OCI-LY1 (cell line): ENCODE measurements around the gene BBS2.
"Not testable (repeated sequence)": the region's sequence is repeated elsewhere in the genome, so short reads cannot be mapped to it uniquely, and the experiment has no call there.

ENCODE experiments used
- H2AFZ ChIP-seq: fragments of 200-600 bp; sonication (generic), shearing (Covaris generic); 2 replicates; pipeline ENCODE4 v1.6.0; 2014; ENCODE audit warnings: antibody characterized with exemption, mild to moderate bottlenecking, low read length
- H3F3A ChIP-seq: fragments of 200-600 bp; sonication (generic), shearing (Covaris generic); 2 replicates; pipeline ENCODE4 v1.6.0; 2014; ENCODE audit warnings: mild to moderate bottlenecking, antibody characterized with exemption, low read length, moderate library complexity; ENCODE audit not compliant: insufficient read depth
- H3K27ac ChIP-seq: fragments of 200-600 bp; sonication (generic); 2 replicates; pipeline ENCODE4 v1.5.1; 2014; ENCODE audit warnings: low read length, mixed run types, mild to moderate bottlenecking, low read depth; ENCODE audit not compliant: poor library complexity, severe bottlenecking
- H3K27me3 ChIP-seq: fragments of 200-600 bp; sonication (generic); 2 replicates; pipeline ENCODE4 v1.6.0; 2014; ENCODE audit warnings: antibody characterized with exemption, mild to moderate bottlenecking, low read length, moderate library complexity; ENCODE audit not compliant: insufficient read depth
- H3K36me3 ChIP-seq: fragments of 200-600 bp; sonication (generic); 2 replicates; pipeline ENCODE4 v1.6.1; 2014; ENCODE audit warnings: mild to moderate bottlenecking, antibody characterized with exemption, low read length, moderate library complexity, mixed read lengths; ENCODE audit not compliant: insufficient read depth
- H3K4me1 ChIP-seq: fragments of 200-600 bp; sonication (generic); 2 replicates; pipeline ENCODE4 v1.5.1; 2014; ENCODE audit warnings: mild to moderate bottlenecking, low read length, moderate library complexity; ENCODE audit not compliant: insufficient read depth, severe bottlenecking
- H3K4me2 ChIP-seq: fragments of 200-600 bp; sonication (generic), shearing (Covaris generic); 2 replicates; pipeline ENCODE4 v1.6.1; 2014; ENCODE audit warnings: low read length
- H3K4me3 ChIP-seq: fragments of 200-600 bp; sonication (generic); 2 replicates; pipeline ENCODE4 v1.5.1; 2014; ENCODE audit warnings: low read length, low read depth, mild to moderate bottlenecking, mixed read lengths; ENCODE audit not compliant: poor library complexity, severe bottlenecking
- H3K79me2 ChIP-seq: fragments of 200-600 bp; shearing (Covaris generic); 2 replicates; pipeline ENCODE4 v1.6.1; 2016; ENCODE audit warnings: mixed run types, low read length, mixed read lengths; ENCODE audit not compliant: insufficient read depth
- H3K9ac ChIP-seq: fragments of 200-600 bp; sonication (generic), shearing (Covaris generic); 2 replicates; pipeline ENCODE4 v1.6.1; 2014; ENCODE audit warnings: mild to moderate bottlenecking, low read length, mixed read lengths
- H3K9me2 ChIP-seq: fragments of 200-600 bp; sonication (generic), shearing (Covaris generic); 2 replicates; pipeline ENCODE4 v1.6.1; 2014; ENCODE audit warnings: low read depth, mild to moderate bottlenecking, low read length, mixed read lengths
- H3K9me3 ChIP-seq: fragments of 200-600 bp; shearing (Covaris generic); 2 replicates; pipeline ENCODE4 v1.6.1; 2014; ENCODE audit warnings: low read length, mixed read lengths
- H4K20me1 ChIP-seq: fragments of 200-600 bp; sonication (generic), shearing (Covaris generic); 2 replicates; pipeline ENCODE4 v1.6.0; 2016; ENCODE audit warnings: mild to moderate bottlenecking, low read length; ENCODE audit not compliant: insufficient read depth
- EZH2 ChIP-seq: fragments of 200-600 bp; sonication (generic), shearing (Covaris generic); IDR thresholded peaks from 2 replicates; pipeline ENCODE4 v1.8.0; 2017; ENCODE audit warnings: borderline replicate concordance, mixed run types, mild to moderate bottlenecking, antibody characterized with exemption, low read length, moderate library complexity, mixed read lengths
- TF ChIP-seq, protein P1 (sequence below): fragments of 200-600 bp; sonication (generic), shearing (Covaris generic); IDR thresholded peaks from 2 replicates; pipeline ENCODE4 v1.5.1; 2017; ENCODE audit warnings: mild to moderate bottlenecking, antibody characterized with exemption, low read length, moderate library complexity, mixed read lengths

The BBS2 gene

DNA sequence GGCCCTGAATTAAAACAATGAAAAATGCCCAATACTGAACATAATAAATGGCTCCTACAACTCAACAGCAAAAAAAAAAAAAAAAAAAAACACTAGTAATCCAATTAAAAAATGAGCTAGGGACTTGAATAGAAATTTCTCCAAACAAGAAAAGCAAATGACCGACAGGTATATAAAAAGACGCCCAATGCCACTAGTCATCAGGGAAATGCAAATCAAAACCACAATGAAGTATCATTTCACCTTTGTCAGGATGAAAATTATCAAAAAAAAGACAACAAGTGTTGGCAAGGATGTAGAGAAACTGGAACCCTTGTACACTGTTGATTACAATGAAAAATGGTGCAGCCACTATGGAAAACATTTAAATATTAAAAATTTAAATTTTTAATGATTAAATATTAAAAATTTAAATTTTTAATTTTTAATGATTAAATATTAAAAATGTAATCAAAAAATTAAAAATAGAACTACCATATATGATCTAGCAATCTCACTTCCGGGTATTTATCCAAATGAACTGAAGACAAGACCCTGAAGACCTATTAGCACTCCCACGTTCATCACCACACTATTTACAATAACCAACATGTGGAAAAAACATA is 28.1 kb downstream of the BBS2 start:
- H3K4me3 ChIP-seq = no peak overlapping the region

DNA sequence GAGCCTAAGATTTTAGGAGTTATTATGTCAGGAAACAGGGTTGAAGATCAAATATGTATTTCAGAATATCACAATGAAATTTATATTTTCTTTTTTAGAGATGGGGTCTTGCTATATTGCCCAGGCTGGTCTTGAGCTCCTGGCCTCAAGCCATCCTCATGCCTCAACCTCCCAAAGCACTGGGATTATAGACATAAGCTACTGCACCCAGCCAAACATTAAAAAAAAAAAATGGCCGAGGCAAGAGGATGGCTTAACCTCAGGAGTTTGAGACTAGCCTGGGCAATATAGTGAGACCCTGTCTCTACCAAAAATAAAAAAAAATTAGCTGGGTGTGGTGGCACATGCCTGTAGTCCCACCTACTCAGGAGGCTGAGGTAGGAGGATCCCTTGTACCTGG is 31.0 kb downstream of the BBS2 start:
- not testable (repeated sequence) for H3K9me2 ChIP-seq, H3K27me3 ChIP-seq, H3K9ac ChIP-seq, H3K9me3 ChIP-seq, H3K4me2 ChIP-seq, H3K4me3 ChIP-seq, H3F3A ChIP-seq, H3K36me3 ChIP-seq, H3K27ac ChIP-seq, H2AFZ ChIP-seq, H3K4me1 ChIP-seq, H3K79me2 ChIP-seq, H4K20me1 ChIP-seq

More for the DNA sequence above, 28.1 kb downstream of the BBS2 start:
- Histone ChIP-seq H3K9ac (no peak overlapping the region), H3K27me3 (no peaks in the 10 kb centered on the region), H3K9me3 (no peaks in the 10 kb centered on the region), H3K9me2 (no peaks in the 10 kb centered on the region), H3K4me2 (no peak overlapping the region), H3K27ac (no peak overlapping the region), H4K20me1 (no peaks in the 10 kb centered on the region), H3K36me3 (no peaks in the 10 kb centered on the region), H3K79me2 (no peaks in the 10 kb centered on the region), H2AFZ (no peak overlapping the region), H3K4me1 (no peaks in the 10 kb centered on the region), H3F3A (no peaks in the 10 kb centered on the region)
- no peak for TF ChIP-seq EZH2

GRCh38 chr16:56488035-56488434 is 31.8 kb downstream of the BBS2 start:
- H3K4me1 ChIP-seq = no peaks in the 10 kb centered on the region
- H3K9me3 ChIP-seq = no peaks in the 10 kb centered on the region
- no peaks in the 10 kb centered on the region for H3K27me3 ChIP-seq
- TF ChIP-seq, protein P1, sequence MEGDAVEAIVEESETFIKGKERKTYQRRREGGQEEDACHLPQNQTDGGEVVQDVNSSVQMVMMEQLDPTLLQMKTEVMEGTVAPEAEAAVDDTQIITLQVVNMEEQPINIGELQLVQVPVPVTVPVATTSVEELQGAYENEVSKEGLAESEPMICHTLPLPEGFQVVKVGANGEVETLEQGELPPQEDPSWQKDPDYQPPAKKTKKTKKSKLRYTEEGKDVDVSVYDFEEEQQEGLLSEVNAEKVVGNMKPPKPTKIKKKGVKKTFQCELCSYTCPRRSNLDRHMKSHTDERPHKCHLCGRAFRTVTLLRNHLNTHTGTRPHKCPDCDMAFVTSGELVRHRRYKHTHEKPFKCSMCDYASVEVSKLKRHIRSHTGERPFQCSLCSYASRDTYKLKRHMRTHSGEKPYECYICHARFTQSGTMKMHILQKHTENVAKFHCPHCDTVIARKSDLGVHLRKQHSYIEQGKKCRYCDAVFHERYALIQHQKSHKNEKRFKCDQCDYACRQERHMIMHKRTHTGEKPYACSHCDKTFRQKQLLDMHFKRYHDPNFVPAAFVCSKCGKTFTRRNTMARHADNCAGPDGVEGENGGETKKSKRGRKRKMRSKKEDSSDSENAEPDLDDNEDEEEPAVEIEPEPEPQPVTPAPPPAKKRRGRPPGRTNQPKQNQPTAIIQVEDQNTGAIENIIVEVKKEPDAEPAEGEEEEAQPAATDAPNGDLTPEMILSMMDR = no peak
- TF ChIP-seq EZH2 = no peak
- no peaks in the 10 kb centered on the region for H3K79me2 ChIP-seq
- no peak overlapping the region for H3K9ac ChIP-seq
- peaks cover 6% of the 10 kb centered on the region for H3K36me3 ChIP-seq
- H2AFZ ChIP-seq = no peak overlapping the region
- no peaks in the 10 kb centered on the region for H3K9me2 ChIP-seq
- no peak overlapping the region for H3K4me2 ChIP-seq
- H3K27ac ChIP-seq = no peak overlapping the region
- H3F3A ChIP-seq = no peaks in the 10 kb centered on the region
- no peaks in the 10 kb centered on the region for H4K20me1 ChIP-seq
- no peak overlapping the region for H3K4me3 ChIP-seq

GRCh38 chr16:56483394-56483793 is 36.4 kb downstream of the BBS2 start:
- Histone ChIP-seq H3K27ac (no peak overlapping the region), H4K20me1 (no peaks in the 10 kb centered on the region), H2AFZ (no peak overlapping the region), H3K27me3 (no peaks in the 10 kb centered on the region), H3K9me2 (no peaks in the 10 kb centered on the region), H3K4me2 (no peak overlapping the region), H3K9me3 (no peaks in the 10 kb centered on the region), H3K36me3 (peaks cover 12% of the 10 kb centered on the region), H3K4me3 (no peak overlapping the region), H3K4me1 (no peaks in the 10 kb centered on the region), H3K79me2 (no peaks in the 10 kb centered on the region), H3K9ac (no peak overlapping the region), H3F3A (no peaks in the 10 kb centered on the region)
- TF ChIP-seq EZH2 = no peak
- TF ChIP-seq, protein P1 = no peak
